GM04503 (cell line): ENCODE measurements around the gene BCAR1.
"Not testable (repeated sequence)": the region's sequence is repeated elsewhere in the genome, so short reads cannot be mapped to it uniquely, and the experiment has no call there.

Experiments
- DNase-seq: peaks from one replicate; pipeline ENCODE4 v3.0.0-alpha.2; 2012; ENCODE audit warnings: low read depth

The BCAR1 gene

GRCh38 chr16:75224306-75225082, 26.9 kb downstream of the BCAR1 start:
- no peak for DNase-seq

GRCh38 chr16:75223129-75223528, 28.3 kb downstream of the BCAR1 start:
- not testable (repeated sequence) for DNase-seq

- no peak for DNase-seq
Measured at GRCh38 chr16:75222271-75222783, 29.1 kb downstream of the BCAR1 start.

- no peak for DNase-seq
Measured at GRCh38 chr16:75219838-75220237, 31.6 kb downstream of the BCAR1 start.

GRCh38 chr16:75219088-75219487, 32.3 kb downstream of the BCAR1 start:
- DNase-seq = no peak

- no peak for DNase-seq
Measured at GRCh38 chr16:75218256-75219076, 33.0 kb downstream of the BCAR1 start, which contains the start of gene CTRB1. Gene CTRB1 (plus strand): TSS chr16:75218988. CDS start chr16:75219008, 20 bp downstream.

GRCh38 chr16:75217389-75217851, 34.0 kb downstream of the BCAR1 start:
- no peak for DNase-seq

- DNase-seq = no peak
Measured at GRCh38 chr16:75216576-75216975, 34.8 kb downstream of the BCAR1 start.

GRCh38 chr16:75216127-75216526, 35.3 kb downstream of the BCAR1 start:
- no peak for DNase-seq

- not testable (repeated sequence) for DNase-seq
Measured at GRCh38 chr16:75211286-75211685, 40.1 kb downstream of the BCAR1 start.

- no peak for DNase-seq
Measured at GRCh38 chr16:75209944-75210343, 41.5 kb downstream of the BCAR1 start.

- not testable (repeated sequence) for DNase-seq
Measured at GRCh38 chr16:75209514-75209913, 41.9 kb downstream of the BCAR1 start.

- no peak for DNase-seq
Measured at GRCh38 chr16:75208861-75209505, 42.4 kb downstream of the BCAR1 start.

- DNase-seq = no peak
Measured at GRCh38 chr16:75208242-75208825, 43.1 kb downstream of the BCAR1 start.

GRCh38 chr16:75207831-75208230, 43.6 kb downstream of the BCAR1 start:
- DNase-seq = no peak

- DNase-seq = no peak
Measured at GRCh38 chr16:75206749-75207451, 44.5 kb downstream of the BCAR1 start, which contains the start of gene CTRB2. Gene CTRB2 (minus strand): TSS chr16:75207161. CDS start chr16:75207141, 20 bp downstream.

- not testable (repeated sequence) for DNase-seq
Measured at GRCh38 chr16:75205961-75206748, 45.3 kb downstream of the BCAR1 start.

- not testable (repeated sequence) for DNase-seq
Measured at GRCh38 chr16:75205438-75205837, 46.0 kb downstream of the BCAR1 start.

GRCh38 chr16:75204905-75205304, 46.5 kb downstream of the BCAR1 start:
- not testable (repeated sequence) for DNase-seq

- DNase-seq = no peak
Measured at GRCh38 chr16:75204410-75204758, 47.0 kb downstream of the BCAR1 start.
